Esophagus squamous epithelium (tissue), 5 donors: ENCODE data around the gene LIPE. TPM values are rescaled to one million over a fixed set of nuclear protein-coding genes. Genes with fewer than 3 reads are reported as not detected.

Experiments
- DNase-seq: peaks from one replicate; lab custom pipeline; 2025; lab: John Stamatoyannopoulos, UW
- H3K27ac ChIP-seq, 4 donors: fragments of 200-600 bp; sonication (generic); one replicate each; pipeline ENCODE4 v1.5.1; 2016 to 2019; ENCODE audit warnings: mild to moderate bottlenecking in 1 of 4
- H3K27me3 ChIP-seq, 4 donors: fragments of 200-600 bp; sonication (generic); 1 replicate in 3 of 4; 2 replicates in 1 of 4; pipeline versions ENCODE4 v1.5.1 to v1.6.0; 2017 to 2021; ENCODE audit warnings: antibody characterized with exemption in 1 of 4
- H3K36me3 ChIP-seq, 3 donors: fragments of 200-600 bp; sonication (generic); one replicate each; pipeline ENCODE4 v1.5.1; 2016 to 2019
- H3K4me1 ChIP-seq, 3 donors: fragments of 200-600 bp; sonication (generic); one replicate each; pipeline ENCODE4 v1.5.1; 2017 to 2019
- H3K4me3 ChIP-seq, 4 donors: fragments of 200-600 bp; sonication (generic); 1 replicate in 3 of 4; 2 replicates in 1 of 4; pipeline ENCODE4 v1.5.1; 2016 to 2019; ENCODE audit warnings: mild to moderate bottlenecking in 2 of 4, moderate library complexity in 1 of 4
- H3K9me3 ChIP-seq, 3 donors: fragments of 200-600 bp; sonication (generic); one replicate each; pipeline ENCODE4 v1.5.1; 2016 to 2019
- POLR2A ChIP-seq, 4 donors: fragments of 450-650 bp; IDR thresholded peaks; one replicate each; pipeline ENCODE4 v1.6.1; 2017; ENCODE audit warnings: antibody characterized with exemption in 4 of 4, mild to moderate bottlenecking in 4 of 4, moderate library complexity in 3 of 4
- WGBS, 2 donors: methylation state at CpG; one replicate each; pipeline ENCODE4 v1.1.5; 2018; 5-methylcytosine and 5-hydroxymethylcytosine counted together
- intact Hi-C: fragments of 100-400 bp; cut with DNase I; formaldehyde crosslinking; loops from one replicate; pipeline ENCODE4 v1.15.0; 2022
- total RNA-seq, 4 donors: library from RNA; depleted of rRNA; stranded (reverse); fragments of >200 nt; gene quantifications; one replicate each; pipeline ENCODE4 v1.1.0, GENCODE V29; 2016
- TF ChIP-seq, protein P1 (sequence below), 6 experiments: fragments of 450-650 bp in 4 of 6; fragments of 200-600 bp in 2 of 6; sonication (generic) in 2 of 6; IDR thresholded peaks; one replicate each; pipeline ENCODE4 v1.5.1; 2016 to 2019; ENCODE audit warnings: antibody characterized with exemption in 6 of 6, mild to moderate bottlenecking in 4 of 6, moderate library complexity in 4 of 6
- donor health status: DM: yes; HTN: yes; CAD: no.

LIPE gene
- total RNA-seq, 4 donors from 2014 or later, result 5.2 to 10.8 (median 7.9) TPM

DNA sequence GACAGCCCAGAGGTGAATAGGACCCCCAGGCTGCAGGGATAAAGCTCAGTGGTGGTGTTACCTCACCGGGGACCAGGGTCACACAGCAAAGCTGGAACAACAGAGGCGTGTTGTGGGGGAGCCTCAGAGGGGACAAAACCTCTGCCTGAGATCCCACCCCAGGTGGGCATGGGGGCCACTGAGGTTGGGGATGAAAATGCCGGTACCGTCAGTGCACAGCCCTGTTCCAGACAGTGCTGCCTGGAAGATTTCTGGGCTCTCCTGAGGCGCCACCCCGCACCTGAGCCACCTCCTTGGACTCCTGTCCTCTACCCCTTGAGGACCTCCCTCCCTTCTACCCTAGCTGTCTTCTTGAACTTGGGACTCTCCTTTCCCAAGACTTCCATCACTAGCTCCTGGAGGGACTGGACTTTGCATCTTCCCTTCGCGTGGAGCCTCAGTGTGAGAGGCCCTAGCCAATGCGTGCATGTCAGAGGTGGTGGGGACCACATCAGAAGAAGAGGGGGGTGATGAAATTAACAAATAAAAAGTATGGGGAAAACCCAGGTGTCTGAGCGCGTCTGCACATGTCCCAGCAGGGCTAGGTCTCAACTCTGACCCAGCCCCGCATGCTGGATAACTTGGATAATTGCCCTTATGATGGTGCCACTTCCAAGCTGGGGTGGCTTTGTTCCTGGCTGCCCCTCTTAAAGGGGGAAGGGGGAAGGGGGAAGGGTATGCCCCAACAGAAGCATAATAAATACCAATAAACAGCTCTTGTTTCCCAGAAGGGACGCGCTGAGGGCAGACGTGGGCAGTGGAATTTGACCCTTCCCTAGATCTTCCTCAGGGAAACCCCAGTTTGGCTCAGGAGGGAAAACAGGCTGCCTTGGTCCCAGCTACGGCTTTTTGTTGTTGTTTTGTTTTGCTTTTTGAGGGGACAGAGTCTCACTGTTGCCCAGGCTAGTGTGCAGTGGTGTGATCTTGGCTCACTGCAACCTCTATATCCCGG is 48.7 kb downstream of the LIPE start:
- DNase-seq, result no peak
- H3K9me3 ChIP-seq, result no peaks in the 10 kb centered on the region
- 63 to 68% methylated on average over 15 to 17 of the region's 17 CpGs for WGBS, 2 donors
- no peak for TF ChIP-seq POLR2A (IDR thresholded peaks at IDR 0.05)
- TF ChIP-seq, protein P1, sequence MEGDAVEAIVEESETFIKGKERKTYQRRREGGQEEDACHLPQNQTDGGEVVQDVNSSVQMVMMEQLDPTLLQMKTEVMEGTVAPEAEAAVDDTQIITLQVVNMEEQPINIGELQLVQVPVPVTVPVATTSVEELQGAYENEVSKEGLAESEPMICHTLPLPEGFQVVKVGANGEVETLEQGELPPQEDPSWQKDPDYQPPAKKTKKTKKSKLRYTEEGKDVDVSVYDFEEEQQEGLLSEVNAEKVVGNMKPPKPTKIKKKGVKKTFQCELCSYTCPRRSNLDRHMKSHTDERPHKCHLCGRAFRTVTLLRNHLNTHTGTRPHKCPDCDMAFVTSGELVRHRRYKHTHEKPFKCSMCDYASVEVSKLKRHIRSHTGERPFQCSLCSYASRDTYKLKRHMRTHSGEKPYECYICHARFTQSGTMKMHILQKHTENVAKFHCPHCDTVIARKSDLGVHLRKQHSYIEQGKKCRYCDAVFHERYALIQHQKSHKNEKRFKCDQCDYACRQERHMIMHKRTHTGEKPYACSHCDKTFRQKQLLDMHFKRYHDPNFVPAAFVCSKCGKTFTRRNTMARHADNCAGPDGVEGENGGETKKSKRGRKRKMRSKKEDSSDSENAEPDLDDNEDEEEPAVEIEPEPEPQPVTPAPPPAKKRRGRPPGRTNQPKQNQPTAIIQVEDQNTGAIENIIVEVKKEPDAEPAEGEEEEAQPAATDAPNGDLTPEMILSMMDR (IDR thresholded peaks at IDR 0.05), result no peak
- H3K27me3 ChIP-seq, result peaks cover 0 to 22% (median 0%) of the 10 kb centered on the region in 4 donors
- peaks cover 0 to 10% (median 0%) of the 10 kb centered on the region in 3 donors for H3K4me1 ChIP-seq
- H3K27ac ChIP-seq, result no peak overlapping the region
- intact Hi-C loops, result no loop called here
- peaks cover 0 to 30% (median 0%) of the 10 kb centered on the region in 3 donors for H3K36me3 ChIP-seq
- H3K4me3 ChIP-seq, result no peak overlapping the region

DNA sequence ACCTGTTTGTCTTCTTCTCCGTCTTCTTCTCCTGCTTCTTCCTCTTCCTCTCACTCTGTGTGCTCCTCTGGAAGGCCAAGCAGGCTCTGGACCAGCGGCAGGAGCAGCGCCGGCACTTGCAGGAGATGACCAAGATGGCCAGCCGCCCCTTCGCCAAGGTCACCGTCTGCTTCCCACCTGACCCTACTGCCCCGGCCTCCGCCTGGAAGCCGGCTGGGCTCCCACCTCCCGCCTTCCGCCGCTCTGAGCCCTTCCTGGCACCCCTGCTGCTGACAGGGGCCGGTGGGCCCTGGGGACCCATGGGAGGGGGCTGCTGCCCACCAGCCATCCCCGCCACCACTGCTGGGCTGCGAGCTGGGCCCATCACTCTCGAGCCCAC is 51.0 kb downstream of the LIPE start:
- Histone ChIP-seq H3K27me3 (peaks cover 0 to 4% (median 0%) of the 10 kb centered on the region in 4 donors), H3K27ac (no peak overlapping the region), H3K4me1 (peaks cover 0 to 10% (median 0%) of the 10 kb centered on the region in 3 donors), H3K36me3 (peaks cover 0 to 50% (median 0%) of the 10 kb centered on the region in 3 donors), H3K9me3 (no peaks in the 10 kb centered on the region), H3K4me3 (no peak overlapping the region)
- intact Hi-C loops, result no loop called here
- TF ChIP-seq, protein P1 (IDR thresholded peaks at IDR 0.05), result no peak
- DNase-seq, result no peak
- 81 to 89% methylated on average over 7 to 8 of the region's 17 CpGs for WGBS, 2 donors

DNA sequence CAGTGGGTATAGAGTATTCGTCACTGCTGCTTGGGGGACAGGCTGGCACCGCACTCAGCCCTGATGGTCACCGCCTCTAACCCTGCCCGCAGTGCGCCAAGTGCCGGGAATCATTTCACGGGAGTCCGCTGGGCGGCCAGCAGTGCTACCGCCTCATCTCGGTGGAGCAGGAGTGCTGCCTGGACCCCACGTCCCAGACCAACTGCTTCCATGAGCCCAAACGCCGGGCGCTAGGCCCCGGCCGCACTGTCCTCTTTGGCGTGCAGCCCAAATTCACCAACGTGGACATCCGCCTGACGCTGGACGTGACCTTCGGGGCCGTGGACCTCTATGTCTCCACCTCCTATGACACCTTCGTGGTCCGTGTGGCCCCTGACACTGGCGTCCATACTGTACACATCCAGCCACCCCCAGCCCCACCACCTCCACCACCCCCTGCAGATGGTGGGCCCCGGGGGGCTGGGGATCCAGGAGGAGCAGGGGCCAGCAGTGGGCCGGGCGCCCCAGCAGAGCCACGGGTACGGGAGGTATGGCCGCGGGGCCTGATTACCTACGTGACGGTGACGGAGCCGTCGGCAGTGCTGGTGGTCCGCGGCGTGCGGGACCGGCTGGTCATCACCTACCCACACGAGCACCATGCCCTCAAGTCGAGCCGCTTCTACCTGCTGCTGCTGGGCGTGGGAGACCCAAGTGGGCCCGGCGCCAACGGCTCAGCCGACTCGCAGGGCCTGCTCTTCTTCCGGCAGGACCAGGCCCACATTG is 51.6 kb downstream of the LIPE start:
- Histone ChIP-seq H3K27me3 (no peaks in the 10 kb centered on the region), H3K9me3 (no peaks in the 10 kb centered on the region), H3K4me1 (peaks cover 0 to 10% (median 0%) of the 10 kb centered on the region in 3 donors), H3K27ac (no peak overlapping the region), H3K4me3 (no peak overlapping the region), H3K36me3 (peaks cover 0 to 53% (median 0%) of the 10 kb centered on the region in 3 donors)
- intact Hi-C loops, result no loop called here
- WGBS, 2 donors, result 79 to 93% methylated on average over 13 to 43 of the region's 54 CpGs
- DNase-seq, result no peak
- TF ChIP-seq, protein P1 (IDR thresholded peaks at IDR 0.05), result no peak
- no peak for TF ChIP-seq POLR2A (IDR thresholded peaks at IDR 0.05)

DNA sequence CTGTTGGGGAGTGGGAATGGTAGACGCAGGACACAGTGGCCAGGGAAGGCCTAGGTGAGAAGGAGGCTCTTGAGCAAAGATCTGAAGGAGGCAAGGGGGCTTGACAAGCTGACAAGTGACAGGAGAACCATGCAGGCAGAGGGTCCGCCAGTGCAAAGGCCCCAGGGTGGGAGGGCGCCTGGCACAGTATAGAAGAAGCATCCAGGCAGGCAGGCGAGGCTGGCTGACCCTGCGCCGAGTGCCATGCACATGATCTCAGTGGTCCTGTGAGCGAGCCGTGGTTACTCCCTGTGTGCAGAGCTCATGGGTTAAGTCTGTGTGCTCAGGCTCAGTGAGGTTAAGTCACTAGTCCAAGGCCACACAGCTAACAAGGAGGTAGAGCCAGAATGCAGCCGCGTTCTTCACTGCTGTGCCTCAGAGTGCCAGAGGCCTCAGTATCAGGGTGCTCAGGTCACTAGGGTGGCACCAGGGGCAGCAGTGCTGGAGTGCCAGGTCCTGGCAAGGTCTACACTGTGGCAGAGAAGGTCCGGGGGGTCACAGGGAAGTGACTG is 52.3 kb downstream of the LIPE start:
- WGBS, 2 donors, result 94 to 99% methylated on average over 8 of the region's 11 CpGs
- H3K4me3 ChIP-seq, result no peak overlapping the region
- intact Hi-C loops, result no loop called here
- TF ChIP-seq, protein P1 (IDR thresholded peaks at IDR 0.05), result no peak
- TF ChIP-seq POLR2A (IDR thresholded peaks at IDR 0.05), result no peak
- no peaks in the 10 kb centered on the region for H3K9me3 ChIP-seq
- peaks cover 0 to 8% (median 0%) of the 10 kb centered on the region in 3 donors for H3K4me1 ChIP-seq
- no peak overlapping the region for H3K27ac ChIP-seq
- DNase-seq, result no peak
- H3K36me3 ChIP-seq, result peaks cover 0 to 54% (median 0%) of the 10 kb centered on the region in 3 donors
- no peaks in the 10 kb centered on the region for H3K27me3 ChIP-seq
